Skin of body (tissue), 2 donors: ENCODE measurements around the gene FOXI1. TPM values are rescaled to one million over a fixed set of nuclear protein-coding genes. Genes with fewer than 3 reads are reported as not detected.
"Not testable (repeated sequence)": the region's sequence is repeated elsewhere in the genome, so short reads cannot be mapped to it uniquely, and the experiment has no call there.

Experiments used
- DNase-seq: peaks from one replicate; lab custom pipeline; 2025; lab: John Stamatoyannopoulos, UW
- total RNA-seq: library from RNA; depleted of rRNA; stranded (reverse); fragments of >200 nt; gene quantifications from one replicate; pipeline ENCODE4 v1.2.3, GENCODE V29; 2014

FOXI1 gene
- total RNA-seq, 1 donor from 2014 or later, result 0.10 TPM

GRCh38 chr5:170092455-170093101 lies 13.1 kb upstream of the FOXI1 start:
- DNase-seq, result no peak

- DNase-seq, result not testable (repeated sequence)
Observed at GRCh38 chr5:170094329-170094728, 11.4 kb upstream of the FOXI1 start.

- no peak for DNase-seq
Observed at GRCh38 chr5:170095646-170096045, 10.1 kb upstream of the FOXI1 start.

- no peak for DNase-seq
Observed at GRCh38 chr5:170097934-170098333, 7.8 kb upstream of the FOXI1 start.

GRCh38 chr5:170100066-170100943 lies 5.4 kb upstream of the FOXI1 start:
- DNase-seq, result peak; percentile 82

- no peak for DNase-seq
Observed at GRCh38 chr5:170103447-170103846, 2.2 kb upstream of the FOXI1 start.

GRCh38 chr5:170104299-170104698 lies 1.4 kb upstream of the FOXI1 start:
- DNase-seq, result no peak

GRCh38 chr5:170104710-170105109 lies 987 bp upstream of the FOXI1 start:
- no peak for DNase-seq

- DNase-seq, result no peak
Observed at GRCh38 chr5:170107674-170108073, 2.0 kb downstream of the FOXI1 start.

- no peak for DNase-seq
Observed at GRCh38 chr5:170108266-170108785, 2.6 kb downstream of the FOXI1 start.

GRCh38 chr5:170109059-170110031 lies 3.6 kb downstream of the FOXI1 start:
- DNase-seq, result no peak

- DNase-seq, result no peak
Observed at GRCh38 chr5:170110403-170111087, 4.8 kb downstream of the FOXI1 start.

GRCh38 chr5:170111088-170111785 lies 5.5 kb downstream of the FOXI1 start:
- DNase-seq, result no peak

- no peak for DNase-seq
Observed at GRCh38 chr5:170112876-170113521, 7.3 kb downstream of the FOXI1 start.

- DNase-seq, result no peak
Observed at GRCh38 chr5:170113522-170113900, 7.8 kb downstream of the FOXI1 start.

- no peak for DNase-seq
Observed at GRCh38 chr5:170114271-170114670, 8.6 kb downstream of the FOXI1 start.

GRCh38 chr5:170115925-170116324 lies 10.2 kb downstream of the FOXI1 start:
- DNase-seq, result no peak

GRCh38 chr5:170117736-170118135 lies 12.0 kb downstream of the FOXI1 start:
- no peak for DNase-seq

- no peak for DNase-seq
Observed at GRCh38 chr5:170120576-170120975, 14.9 kb downstream of the FOXI1 start.

- DNase-seq, result no peak
Observed at GRCh38 chr5:170121321-170121720, 15.6 kb downstream of the FOXI1 start.
